ENCODE measurements around the gene CRACR2B.

GRCh38 chr11:864898-865297, 37.2 kb downstream of the CRACR2B start:
- no peak for TF ChIP-seq TCF12 (IDR thresholded peaks at IDR 0.05; ENCODE audit: low read depth, low read length)
- no peak for TF ChIP-seq SMAD5 (IDR thresholded peaks at IDR 0.05; ENCODE audit: low read depth)
- no peak for TF ChIP-seq EZH2 (IDR thresholded peaks at IDR 0.05; ENCODE audit: borderline replicate concordance, control insufficient read depth, low read depth, low read length)
- no peak for TF ChIP-seq SIX5 (IDR thresholded peaks at IDR 0.05; ENCODE audit: low read depth, low read length, severe bottlenecking)
- TF ChIP-seq POLR2A (IDR thresholded peaks at IDR 0.05; ENCODE audit: low read depth, low read length) = no peak
- TF ChIP-seq POLR2AphosphoS5 (IDR thresholded peaks at IDR 0.05; ENCODE audit: low read length) = no peak
- TF ChIP-seq RAD21 (IDR thresholded peaks at IDR 0.05; ENCODE audit: insufficient read depth, low read depth, low read length) = no peak
- no peak for TF ChIP-seq CTCF (IDR thresholded peaks at IDR 0.05 in 2 of 3, conservative IDR thresholded peaks at IDR 0.05 in 1 of 3; ENCODE audit: control insufficient read depth in 2 of 3, extremely low read depth in 1 of 3, insufficient read depth in 1 of 3, low read depth in 3 of 3, low read length in 3 of 3)
- TF ChIP-seq ASH2L (IDR thresholded peaks at IDR 0.05; ENCODE audit: borderline replicate concordance, low read depth) = no peak
- TF ChIP-seq GABPA (IDR thresholded peaks at IDR 0.05; ENCODE audit: low read depth) = no peak
- TF ChIP-seq DPF2 (IDR thresholded peaks at IDR 0.05) = no peak
